Stimulated activated naive CD8-positive, alpha-beta T cell treated with anti-CD3 and anti-CD28 coated beads, Interleukin-15, amount 100 ng/mL, for 72 hours (primary cell): ENCODE measurements around the gene FNDC11.

Experiments
- ATAC-seq: fragments of 150-1000 bp; cut with Tn5 transposase; 2 replicates; pipeline ENCODE4 v1.10.0; 2021; ENCODE audit warnings: mild to moderate bottlenecking, moderate library complexity
- DNase-seq, 2 donors: peaks; one replicate each; pipeline ENCODE4 v3.0.0; 2021 to 2022
- H3K27ac Mint-ChIP-seq, 2 donors: one replicate each; pipeline ENCODE4 v1.8.0; 2022; ENCODE audit warnings: mild to moderate bottlenecking in 2 of 2, mixed read lengths in 2 of 2, moderate library complexity in 2 of 2
- H3K27me3 Mint-ChIP-seq: one replicate; pipeline ENCODE4 v1.8.0; 2022; ENCODE audit warnings: mixed read lengths
- H3K4me1 Mint-ChIP-seq: one replicate; pipeline ENCODE4 v1.8.0; 2022; ENCODE audit warnings: mild to moderate bottlenecking, mixed read lengths
- H3K4me3 Mint-ChIP-seq, 2 donors: one replicate each; pipeline ENCODE4 v1.8.0; 2022; ENCODE audit warnings: mild to moderate bottlenecking in 2 of 2, mixed read lengths in 2 of 2, moderate library complexity in 1 of 2
- H3K9me3 Mint-ChIP-seq, 2 donors: one replicate each; pipeline ENCODE4 v1.8.0; 2022; ENCODE audit warnings: mixed read lengths in 2 of 2

FNDC11 gene

GRCh38 chr20:63533871-63534393 lies 20.0 kb upstream of the FNDC11 start:
- no peaks in the 10 kb centered on the region for H3K9me3 Mint-ChIP-seq
- H3K4me1 Mint-ChIP-seq: peaks cover 30% of the 10 kb centered on the region
- DNase-seq (no peak), ATAC-seq (no peak)
- H3K27me3 Mint-ChIP-seq: no peaks in the 10 kb centered on the region
- no peak overlapping the region for H3K4me3 Mint-ChIP-seq
- H3K27ac Mint-ChIP-seq: no peak overlapping the region

- Mint-ChIP-seq H3K27me3 (no peaks in the 10 kb centered on the region), H3K9me3 (no peaks in the 10 kb centered on the region), H3K4me1 (peaks cover 34% of the 10 kb centered on the region), H3K4me3 (no peak overlapping the region), H3K27ac (no peak overlapping the region)
- no peak for ATAC-seq
- no peak for DNase-seq
Measured at GRCh38 chr20:63534427-63534830, 19.5 kb upstream of the FNDC11 start.

- no peak for DNase-seq
- H3K27ac Mint-ChIP-seq: no peak overlapping the region
- ATAC-seq: no peak
Measured at GRCh38 chr20:63534831-63535651, 18.9 kb upstream of the FNDC11 start.

GRCh38 chr20:63536241-63536977 lies 17.6 kb upstream of the FNDC11 start:
- Mint-ChIP-seq H3K4me1 (peaks cover 34% of the 10 kb centered on the region), H3K4me3 (no peak overlapping the region), H3K9me3 (no peaks in the 10 kb centered on the region), H3K27me3 (no peaks in the 10 kb centered on the region), H3K27ac (peak overlapping the region in 1 of 2 donors; percentile 46)
- no peak for ATAC-seq
- DNase-seq: no peak

More at GRCh38 chr20:63534831-63535651, 18.9 kb upstream of the FNDC11 start:
- H3K9me3 Mint-ChIP-seq: no peaks in the 10 kb centered on the region
- no peaks in the 10 kb centered on the region for H3K27me3 Mint-ChIP-seq
- H3K4me3 Mint-ChIP-seq: no peak overlapping the region
- peaks cover 34% of the 10 kb centered on the region for H3K4me1 Mint-ChIP-seq

GRCh38 chr20:63536997-63537524 lies 16.9 kb upstream of the FNDC11 start, which contains the start of gene PTK6:
PTK6 (minus strand) TSS chr20:63537376; CDS start chr20:63537314, 62 bp downstream.
- ATAC-seq: no peak
- Mint-ChIP-seq H3K4me1 (peaks cover 34% of the 10 kb centered on the region), H3K27ac (peak within 1 kb of the TSS; percentile 67 to 90), H3K4me3 (peak within 1 kb of the TSS; percentile 73 to 78), H3K27me3 (no peaks in the 10 kb centered on the region), H3K9me3 (no peaks in the 10 kb centered on the region)
- DNase-seq: no peak

- Mint-ChIP-seq H3K4me1 (peaks cover 34% of the 10 kb centered on the region), H3K27ac (peak overlapping the region; percentile 67 to 90), H3K9me3 (no peaks in the 10 kb centered on the region), H3K4me3 (peak overlapping the region; percentile 73 to 78), H3K27me3 (no peaks in the 10 kb centered on the region)
- peak; percentile 96 for ATAC-seq
- DNase-seq: peak; percentile 98 to 99
Measured at GRCh38 chr20:63537525-63538203, 16.3 kb upstream of the FNDC11 start.

- DNase-seq: no peak
- peak overlapping the region; percentile 73 to 78 for H3K4me3 Mint-ChIP-seq
- no peaks in the 10 kb centered on the region for H3K9me3 Mint-ChIP-seq
- ATAC-seq: peak; percentile 3
- H3K4me1 Mint-ChIP-seq: peaks cover 34% of the 10 kb centered on the region
- no peaks in the 10 kb centered on the region for H3K27me3 Mint-ChIP-seq
- H3K27ac Mint-ChIP-seq: peak overlapping the region; percentile 42 to 90
Measured at GRCh38 chr20:63538204-63539091, 15.5 kb upstream of the FNDC11 start.

GRCh38 chr20:63539092-63539430 lies 14.9 kb upstream of the FNDC11 start:
- no peaks in the 10 kb centered on the region for H3K9me3 Mint-ChIP-seq
- DNase-seq (no peak), ATAC-seq (no peak)
- peaks cover 34% of the 10 kb centered on the region for H3K4me1 Mint-ChIP-seq
- H3K27me3 Mint-ChIP-seq: no peaks in the 10 kb centered on the region
- peak overlapping the region in 1 of 2 donors; percentile 74 for H3K27ac Mint-ChIP-seq
- peak overlapping the region; percentile 4 to 50 for H3K4me3 Mint-ChIP-seq

- Mint-ChIP-seq H3K9me3 (no peaks in the 10 kb centered on the region), H3K27ac (peak overlapping the region in 1 of 2 donors; percentile 74), H3K4me3 (peak overlapping the region in 1 of 2 donors; percentile 50), H3K4me1 (peaks cover 34% of the 10 kb centered on the region), H3K27me3 (no peaks in the 10 kb centered on the region)
- DNase-seq (no peak), ATAC-seq (no peak)
Measured at GRCh38 chr20:63539441-63540370, 14.3 kb upstream of the FNDC11 start.

GRCh38 chr20:63540417-63541186 lies 13.4 kb upstream of the FNDC11 start:
- no peaks in the 10 kb centered on the region for H3K27me3 Mint-ChIP-seq
- H3K9me3 Mint-ChIP-seq: no peaks in the 10 kb centered on the region
- DNase-seq (no peak), ATAC-seq (no peak)
- peaks cover 39% of the 10 kb centered on the region for H3K4me1 Mint-ChIP-seq
- no peak overlapping the region for H3K4me3 Mint-ChIP-seq
- H3K27ac Mint-ChIP-seq: no peak overlapping the region

GRCh38 chr20:63541371-63541770 lies 12.6 kb upstream of the FNDC11 start:
- Mint-ChIP-seq H3K27me3 (no peaks in the 10 kb centered on the region), H3K4me3 (no peak overlapping the region), H3K4me1 (peaks cover 36% of the 10 kb centered on the region), H3K9me3 (no peaks in the 10 kb centered on the region), H3K27ac (no peak overlapping the region)
- no peak for DNase-seq
- ATAC-seq: no peak

- H3K27ac Mint-ChIP-seq: peak overlapping the region in 1 of 2 donors; percentile 30
- no peak overlapping the region for H3K4me3 Mint-ChIP-seq
- no peak for DNase-seq
- H3K27me3 Mint-ChIP-seq: peaks cover 6% of the 10 kb centered on the region
- peaks cover 34% of the 10 kb centered on the region for H3K4me1 Mint-ChIP-seq
- H3K9me3 Mint-ChIP-seq: no peaks in the 10 kb centered on the region
- no peak for ATAC-seq
Measured at GRCh38 chr20:63542031-63542559, 11.9 kb upstream of the FNDC11 start.

GRCh38 chr20:63542696-63543095 lies 11.3 kb upstream of the FNDC11 start:
- Mint-ChIP-seq H3K27ac (no peak overlapping the region), H3K4me3 (no peak overlapping the region), H3K4me1 (peaks cover 28% of the 10 kb centered on the region), H3K27me3 (peaks cover 8% of the 10 kb centered on the region), H3K9me3 (no peaks in the 10 kb centered on the region)
- DNase-seq: no peak
- no peak for ATAC-seq
